Right atrium auricular region (tissue), 2 donors: ENCODE data around the gene LGI2. TPM values are rescaled to one million over a fixed set of nuclear protein-coding genes. Genes with fewer than 3 reads are reported as not detected.

Source experiments
- DNase-seq: peaks from one replicate; pipeline ENCODE4 v3.0.0-alpha.2; 2019; ENCODE audit warnings: low spot score
- H3K27ac ChIP-seq, 2 donors: fragments of 200-600 bp; sonication (generic); 1 replicate in 1 of 2; 2 replicates in 1 of 2; pipeline ENCODE4 v1.5.1; 2016 to 2019
- H3K27me3 ChIP-seq, 2 donors: fragments of 200-600 bp; sonication (generic); one replicate each; pipeline versions ENCODE4 v1.5.1 to v1.6.0; 2017 to 2019
- H3K36me3 ChIP-seq: fragments of 200-600 bp; sonication (generic); one replicate; pipeline ENCODE4 v1.5.1; 2016
- H3K4me1 ChIP-seq, 2 donors: fragments of 200-600 bp; sonication (generic); one replicate each; pipeline versions ENCODE4 v1.5.1 to v1.6.0; 2017 to 2019
- H3K4me3 ChIP-seq, 2 donors: fragments of 200-600 bp; sonication (generic); 1 replicate in 1 of 2; 2 replicates in 1 of 2; pipeline ENCODE4 v1.5.1; 2017 to 2019; ENCODE audit warnings: mild to moderate bottlenecking in 1 of 2, moderate library complexity in 1 of 2
- H3K9me3 ChIP-seq, 2 donors: fragments of 200-600 bp; sonication (generic); one replicate each; pipeline ENCODE4 v1.5.1; 2019
- CTCF ChIP-seq, 2 donors: fragments of 200-600 bp; sonication (generic); IDR thresholded peaks; one replicate each; pipeline ENCODE4 v1.5.1; 2019; ENCODE audit warnings: antibody characterized with exemption in 2 of 2
- total RNA-seq, 2 donors: library from RNA; depleted of rRNA; stranded (reverse); fragments of >200 nt; gene quantifications; one replicate each; pipeline ENCODE4 v1.1.0, GENCODE V29; 2016

LGI2 gene
- total RNA-seq, 2 donors from 2014 or later: 1.1 to 1.9 TPM

GRCh38 chr4:24968992-24969391 lies 61.8 kb downstream of the LGI2 start:
- no peak for TF ChIP-seq CTCF (IDR thresholded peaks at IDR 0.05)
- H3K9me3 ChIP-seq: no peaks in the 10 kb centered on the region
- no peaks in the 10 kb centered on the region for H3K27me3 ChIP-seq
- no peak overlapping the region for H3K27ac ChIP-seq
- H3K4me3 ChIP-seq: no peak overlapping the region
- no peaks in the 10 kb centered on the region for H3K36me3 ChIP-seq
- no peak for DNase-seq
- H3K4me1 ChIP-seq: no peaks in the 10 kb centered on the region

GRCh38 chr4:24968278-24968677 lies 62.5 kb downstream of the LGI2 start:
- TF ChIP-seq CTCF (IDR thresholded peaks at IDR 0.05): no peak
- Histone ChIP-seq H3K27ac (no peak overlapping the region), H3K27me3 (no peaks in the 10 kb centered on the region), H3K9me3 (no peaks in the 10 kb centered on the region), H3K4me1 (no peaks in the 10 kb centered on the region), H3K36me3 (no peaks in the 10 kb centered on the region), H3K4me3 (no peak overlapping the region)
- no peak for DNase-seq

GRCh38 chr4:24967346-24967745 lies 63.4 kb downstream of the LGI2 start:
- Histone ChIP-seq H3K4me1 (no peaks in the 10 kb centered on the region), H3K9me3 (no peaks in the 10 kb centered on the region), H3K4me3 (no peak overlapping the region), H3K27me3 (no peaks in the 10 kb centered on the region), H3K36me3 (no peaks in the 10 kb centered on the region), H3K27ac (no peak overlapping the region)
- no peak for TF ChIP-seq CTCF (IDR thresholded peaks at IDR 0.05)
- no peak for DNase-seq

GRCh38 chr4:24966076-24966475 lies 64.7 kb downstream of the LGI2 start:
- Histone ChIP-seq H3K27ac (no peak overlapping the region), H3K27me3 (no peaks in the 10 kb centered on the region), H3K4me1 (no peaks in the 10 kb centered on the region), H3K4me3 (no peak overlapping the region), H3K9me3 (no peaks in the 10 kb centered on the region), H3K36me3 (no peaks in the 10 kb centered on the region)
- no peak for DNase-seq
- no peak for TF ChIP-seq CTCF (IDR thresholded peaks at IDR 0.05)

GRCh38 chr4:24965627-24966026 lies 65.1 kb downstream of the LGI2 start:
- DNase-seq: no peak
- Histone ChIP-seq H3K27ac (no peak overlapping the region), H3K36me3 (no peaks in the 10 kb centered on the region), H3K9me3 (no peaks in the 10 kb centered on the region), H3K4me1 (no peaks in the 10 kb centered on the region), H3K27me3 (no peaks in the 10 kb centered on the region), H3K4me3 (no peak overlapping the region)
- TF ChIP-seq CTCF (IDR thresholded peaks at IDR 0.05): no peak

- H3K27ac ChIP-seq: no peak overlapping the region
- DNase-seq: no peak
- TF ChIP-seq CTCF (IDR thresholded peaks at IDR 0.05): no peak
These were observed 67.5 kb downstream of the LGI2 start for GRCh38 chr4:24963277-24963676.

More at GRCh38 chr4:24963277-24963676, 67.5 kb downstream of the LGI2 start:
- Histone ChIP-seq H3K9me3 (no peaks in the 10 kb centered on the region), H3K4me3 (no peak overlapping the region), H3K4me1 (no peaks in the 10 kb centered on the region), H3K27me3 (no peaks in the 10 kb centered on the region), H3K36me3 (no peaks in the 10 kb centered on the region)
